ENCODE measurements around the gene NECTIN1. TPM values are rescaled to one million over a fixed set of nuclear protein-coding genes. Genes with fewer than 3 reads are reported as not detected.
"Not testable (repeated sequence)": the region's sequence is repeated elsewhere in the genome, so short reads cannot be mapped to it uniquely, and the experiment has no call there.

The NECTIN1 gene
- total RNA-seq, 2 experiments from 2014 or later, result 0.53 to 0.98 TPM

- CTCF ChIA-PET, result interaction anchor here (1.1 kb wide), 1 partner anchor 22 kb away, joined by 3 read pairs; no protein-coding TSS in a partner anchor
- Mint-ChIP-seq H3K27me3 (peaks cover 24% of the 10 kb centered on the region), H3K4me1 (no peaks in the 10 kb centered on the region), H3K36me3 (no peaks in the 10 kb centered on the region), H3K27ac (no peak overlapping the region), H3K4me3 (no peak overlapping the region), H3K9me3 (ENCODE audit: low read depth) (no peaks in the 10 kb centered on the region)
- ATAC-seq (no peak), DNase-seq (no peak)
Observed at GRCh38 chr11:119608201-119608600, 120.8 kb downstream of the NECTIN1 start.

- Mint-ChIP-seq H3K27me3 (peaks cover 20% of the 10 kb centered on the region), H3K4me3 (no peak overlapping the region), H3K36me3 (no peaks in the 10 kb centered on the region), H3K27ac (no peak overlapping the region), H3K4me1 (no peaks in the 10 kb centered on the region), H3K9me3 (ENCODE audit: low read depth) (no peaks in the 10 kb centered on the region)
- DNase-seq (no peak), ATAC-seq (no peak)
- CTCF ChIA-PET, result interaction anchor here (1.1 kb wide), 1 partner anchor 22 kb away, joined by 3 read pairs; no protein-coding TSS in a partner anchor
Observed at GRCh38 chr11:119607726-119608125, 121.3 kb downstream of the NECTIN1 start.

- Mint-ChIP-seq H3K27ac (no peak overlapping the region), H3K9me3 (ENCODE audit: low read depth) (no peaks in the 10 kb centered on the region), H3K36me3 (no peaks in the 10 kb centered on the region), H3K27me3 (peaks cover 18% of the 10 kb centered on the region), H3K4me1 (no peaks in the 10 kb centered on the region), H3K4me3 (no peak overlapping the region)
- DNase-seq, result no peak
- CTCF ChIA-PET, result interaction anchor here (1.5 kb wide), 1 partner anchor 19 kb away, joined by 3 read pairs; no protein-coding TSS in a partner anchor
- no peak for ATAC-seq
Observed at GRCh38 chr11:119605137-119605665, 123.8 kb downstream of the NECTIN1 start.

- no peak for DNase-seq
- Mint-ChIP-seq H3K4me1 (no peaks in the 10 kb centered on the region), H3K36me3 (no peaks in the 10 kb centered on the region), H3K27me3 (peaks cover 7% of the 10 kb centered on the region), H3K4me3 (no peak overlapping the region), H3K27ac (no peak overlapping the region), H3K9me3 (ENCODE audit: low read depth) (no peaks in the 10 kb centered on the region)
- ATAC-seq, result no peak
- CTCF ChIA-PET, result no interaction called here
Observed at GRCh38 chr11:119602745-119603373, 126.1 kb downstream of the NECTIN1 start.

- H3K4me3 Mint-ChIP-seq, result no peak overlapping the region
- ATAC-seq, result no peak
- H3K4me1 Mint-ChIP-seq, result no peaks in the 10 kb centered on the region
- H3K27me3 Mint-ChIP-seq, result peaks cover 8% of the 10 kb centered on the region
- H3K9me3 Mint-ChIP-seq (ENCODE audit: low read depth), result no peaks in the 10 kb centered on the region
- no peaks in the 10 kb centered on the region for H3K36me3 Mint-ChIP-seq
- CTCF ChIA-PET, result no interaction called here
- H3K27ac Mint-ChIP-seq, result no peak overlapping the region
- DNase-seq, result no peak
Observed at GRCh38 chr11:119599864-119600541, 129.0 kb downstream of the NECTIN1 start.

- H3K4me1 Mint-ChIP-seq; H3K9me3 Mint-ChIP-seq (ENCODE audit: low read depth); DNase-seq; H3K4me3 Mint-ChIP-seq; ATAC-seq; H3K27ac Mint-ChIP-seq; CTCF ChIA-PET; H3K36me3 Mint-ChIP-seq: not testable (repeated sequence)
- peaks cover 22% of the 10 kb centered on the region for H3K27me3 Mint-ChIP-seq
Observed at GRCh38 chr11:119595941-119596340, 133.1 kb downstream of the NECTIN1 start.

GRCh38 chr11:119594639-119595249 is 134.3 kb downstream of the NECTIN1 start:
- Mint-ChIP-seq H3K4me1 (peaks cover 7% of the 10 kb centered on the region), H3K36me3 (no peaks in the 10 kb centered on the region), H3K4me3 (no peak overlapping the region), H3K9me3 (ENCODE audit: low read depth) (no peaks in the 10 kb centered on the region), H3K27ac (no peak overlapping the region), H3K27me3 (peaks cover 23% of the 10 kb centered on the region)
- no peak for DNase-seq
- ATAC-seq, result no peak
- CTCF ChIA-PET, result no interaction called here

- no peak overlapping the region for H3K4me3 Mint-ChIP-seq
- CTCF ChIA-PET, result no interaction called here
- H3K27ac Mint-ChIP-seq, result no peak overlapping the region
- H3K4me1 Mint-ChIP-seq, result peaks cover 7% of the 10 kb centered on the region
- H3K36me3 Mint-ChIP-seq, result no peaks in the 10 kb centered on the region
- peaks cover 26% of the 10 kb centered on the region for H3K27me3 Mint-ChIP-seq
- H3K9me3 Mint-ChIP-seq (ENCODE audit: low read depth), result no peaks in the 10 kb centered on the region
- ATAC-seq, result no peak
- DNase-seq, result no peak
Observed at GRCh38 chr11:119593346-119593745, 135.7 kb downstream of the NECTIN1 start.

GRCh38 chr11:119592642-119593041 is 136.4 kb downstream of the NECTIN1 start:
- Mint-ChIP-seq H3K36me3 (no peaks in the 10 kb centered on the region), H3K9me3 (ENCODE audit: low read depth) (no peaks in the 10 kb centered on the region), H3K4me3 (no peak overlapping the region), H3K27ac (no peak overlapping the region), H3K27me3 (peaks cover 32% of the 10 kb centered on the region), H3K4me1 (peaks cover 7% of the 10 kb centered on the region)
- ATAC-seq (no peak), DNase-seq (no peak)
- CTCF ChIA-PET, result no interaction called here

GRCh38 chr11:119591836-119592310 is 137.1 kb downstream of the NECTIN1 start:
- CTCF ChIA-PET, result no interaction called here
- DNase-seq, result no peak
- no peak for ATAC-seq
- Mint-ChIP-seq H3K4me3 (no peak overlapping the region), H3K9me3 (ENCODE audit: low read depth) (no peaks in the 10 kb centered on the region), H3K4me1 (peaks cover 7% of the 10 kb centered on the region), H3K27me3 (peaks cover 30% of the 10 kb centered on the region), H3K36me3 (no peaks in the 10 kb centered on the region), H3K27ac (no peak overlapping the region)

GRCh38 chr11:119590651-119591351 is 138.2 kb downstream of the NECTIN1 start:
- H3K36me3 Mint-ChIP-seq, result no peaks in the 10 kb centered on the region
- no peaks in the 10 kb centered on the region for H3K9me3 Mint-ChIP-seq (ENCODE audit: low read depth)
- DNase-seq (no peak), ATAC-seq (no peak)
- no peak overlapping the region for H3K27ac Mint-ChIP-seq
- H3K4me3 Mint-ChIP-seq, result no peak overlapping the region
- H3K4me1 Mint-ChIP-seq, result peaks cover 7% of the 10 kb centered on the region
- CTCF ChIA-PET, result no interaction called here
- peaks cover 39% of the 10 kb centered on the region for H3K27me3 Mint-ChIP-seq

- CTCF ChIA-PET, result interaction anchor here (1.0 kb wide), 1 partner anchor 55 kb away, joined by 3 read pairs; no protein-coding TSS in a partner anchor
- Mint-ChIP-seq H3K4me3 (no peak overlapping the region), H3K9me3 (ENCODE audit: low read depth) (no peaks in the 10 kb centered on the region), H3K27ac (no peak overlapping the region), H3K4me1 (peaks cover 13% of the 10 kb centered on the region), H3K36me3 (no peaks in the 10 kb centered on the region), H3K27me3 (peaks cover 51% of the 10 kb centered on the region)
- no peak for ATAC-seq
- no peak for DNase-seq
Observed at GRCh38 chr11:119589001-119589400, 140.0 kb downstream of the NECTIN1 start.

All from activated CD8-positive, alpha-beta memory T cell treated with anti-CD3 and anti-CD28 coated beads, Interleukin-2, amount 10 ng/mL, durations not matched to agents 7 days and 5 days (primary cell).